ENCODE measurements around the gene SLC26A3. TPM values are rescaled to one million over a fixed set of nuclear protein-coding genes. Genes with fewer than 3 reads are reported as not detected.
"Not testable (repeated sequence)": the region's sequence is repeated elsewhere in the genome, so short reads cannot be mapped to it uniquely, and the experiment has no call there.

Gene SLC26A3
- total RNA-seq, result not detected

GRCh38 chr7:107803009-107803610 lies at the start of gene SLC26A3:
TSS of gene SLC26A3 (minus strand) at chr7:107803223. CDS start at chr7:107794509, 8,714 bp downstream.
- no peaks in the 10 kb centered on the region for H3K9me3 Mint-ChIP-seq
- no peak within 1 kb of the TSS for H3K27ac Mint-ChIP-seq
- no peak within 1 kb of the TSS for H3K4me3 Mint-ChIP-seq
- DNase-seq, result no peak
- ChIA-PET CTCF (interaction anchor here (0.7 kb wide), 1 partner anchor 26 kb away, joined by 3 read pairs; no protein-coding TSS in a partner anchor), POLR2A (no interaction called here)
- no peaks in the 10 kb centered on the region for H3K4me1 Mint-ChIP-seq
- peaks cover 9% of the 10 kb centered on the region for H3K27me3 Mint-ChIP-seq
- no peaks in the 10 kb centered on the region for H3K36me3 Mint-ChIP-seq (ENCODE audit: low read depth)

- DNase-seq, result no peak
- Mint-ChIP-seq H3K36me3 (ENCODE audit: low read depth) (no peaks in the 10 kb centered on the region), H3K4me3 (no peak overlapping the region), H3K27ac (no peak overlapping the region), H3K4me1 (peaks cover 13% of the 10 kb centered on the region), H3K27me3 (peaks cover 13% of the 10 kb centered on the region), H3K9me3 (no peaks in the 10 kb centered on the region)
- ChIA-PET CTCF (interaction anchor here (1.3 kb wide), 1 partner anchor 10 kb away, joined by 4 read pairs; no protein-coding TSS in a partner anchor), POLR2A (no interaction called here)
Observed at GRCh38 chr7:107850643-107851042, 47.6 kb upstream of the SLC26A3 start.

GRCh38 chr7:107850216-107850615 lies 47.2 kb upstream of the SLC26A3 start:
- H3K4me3 Mint-ChIP-seq, result no peak overlapping the region
- DNase-seq, result no peak
- H3K27me3 Mint-ChIP-seq, result peaks cover 12% of the 10 kb centered on the region
- ChIA-PET POLR2A (no interaction called here), CTCF (interaction anchor here (1.3 kb wide), 1 partner anchor 11 kb away, joined by 4 read pairs; no protein-coding TSS in a partner anchor)
- H3K9me3 Mint-ChIP-seq, result no peaks in the 10 kb centered on the region
- no peaks in the 10 kb centered on the region for H3K36me3 Mint-ChIP-seq (ENCODE audit: low read depth)
- no peak overlapping the region for H3K27ac Mint-ChIP-seq
- peaks cover 10% of the 10 kb centered on the region for H3K4me1 Mint-ChIP-seq

DNA sequence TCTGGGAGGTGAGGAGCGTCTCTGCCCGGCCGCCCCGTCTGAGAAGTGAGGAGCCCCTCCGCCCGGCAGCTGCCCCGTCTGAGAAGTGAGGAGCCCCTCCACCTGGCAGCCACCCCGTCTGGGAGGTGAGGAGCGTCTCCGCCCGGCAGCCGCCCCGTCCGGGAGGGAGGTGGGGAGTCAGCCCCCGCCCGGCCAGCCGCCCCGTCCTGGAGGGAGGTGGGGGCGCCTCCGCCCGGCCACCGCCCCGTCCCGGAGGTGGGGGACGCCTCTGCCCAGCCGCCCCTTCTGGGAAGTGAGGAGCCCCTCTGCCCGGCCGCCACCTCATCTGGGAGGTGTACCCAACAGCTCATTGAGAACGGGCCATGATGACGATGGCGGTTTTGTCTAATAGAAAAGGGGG lies 45.2 kb upstream of the SLC26A3 start:
- POLR2A ChIA-PET; H3K27me3 Mint-ChIP-seq; H3K36me3 Mint-ChIP-seq (ENCODE audit: low read depth); DNase-seq; H3K27ac Mint-ChIP-seq; H3K4me1 Mint-ChIP-seq; H3K9me3 Mint-ChIP-seq; H3K4me3 Mint-ChIP-seq; CTCF ChIA-PET: not testable (repeated sequence)

DNA sequence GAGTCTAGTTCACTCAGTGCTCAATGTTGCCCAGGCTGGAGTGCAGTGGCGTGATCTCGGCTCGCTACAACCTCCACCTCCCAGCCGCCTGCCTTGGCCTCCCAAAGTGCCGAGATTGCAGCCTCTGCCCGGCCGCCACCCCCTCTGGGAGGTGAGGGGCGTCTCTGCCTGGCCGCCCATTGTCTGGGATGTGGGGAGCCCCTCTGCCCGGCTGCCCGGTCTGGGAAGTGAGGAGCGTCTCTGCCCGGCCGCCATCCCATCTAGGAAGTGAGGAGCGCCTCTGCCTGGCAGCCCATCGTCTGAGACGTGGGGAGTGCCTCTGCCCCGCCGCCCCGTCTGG lies 44.8 kb upstream of the SLC26A3 start:
- H3K4me3 Mint-ChIP-seq; DNase-seq; POLR2A ChIA-PET; H3K4me1 Mint-ChIP-seq; CTCF ChIA-PET; H3K9me3 Mint-ChIP-seq; H3K27ac Mint-ChIP-seq; H3K36me3 Mint-ChIP-seq (ENCODE audit: low read depth); H3K27me3 Mint-ChIP-seq: not testable (repeated sequence)

DNA sequence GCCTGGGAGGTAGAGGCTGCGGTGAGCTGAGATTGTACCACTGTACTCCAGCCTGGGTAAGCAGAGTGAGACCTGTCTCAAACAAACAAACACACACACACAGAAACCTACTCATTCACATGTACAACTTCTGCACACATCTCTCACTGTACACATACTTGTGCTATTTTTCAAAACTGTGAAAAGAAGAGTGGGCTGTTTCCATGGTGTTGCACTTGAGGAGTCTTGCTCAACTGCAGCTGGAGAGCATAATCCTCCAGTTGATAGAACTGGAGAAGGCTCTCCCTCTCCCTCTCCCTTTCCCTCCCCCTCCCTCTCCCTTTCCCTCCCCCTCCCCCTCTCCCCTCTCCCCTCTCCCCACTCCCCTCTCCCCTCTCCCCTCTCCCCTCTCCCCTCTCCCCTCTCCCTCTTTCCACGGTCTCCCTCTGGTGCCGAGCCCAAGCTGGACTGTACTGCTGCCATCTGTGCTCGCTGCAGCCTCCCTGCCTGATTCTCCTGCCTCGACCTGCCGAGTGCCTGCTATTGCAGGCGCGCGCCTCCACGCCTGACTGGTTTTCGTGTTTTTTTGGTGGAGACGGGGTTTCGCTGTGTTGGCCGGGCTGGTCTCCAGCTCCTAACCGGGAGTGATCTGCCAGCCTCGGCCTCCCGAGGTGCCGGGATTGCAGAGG lies 44.3 kb upstream of the SLC26A3 start:
- H3K4me1 Mint-ChIP-seq, result no peaks in the 10 kb centered on the region
- H3K27ac Mint-ChIP-seq, result no peak overlapping the region
- peaks cover 9% of the 10 kb centered on the region for H3K27me3 Mint-ChIP-seq
- POLR2A ChIA-PET, result no interaction called here
- H3K4me3 Mint-ChIP-seq, result no peak overlapping the region
- no peak for DNase-seq
- CTCF ChIA-PET, result no interaction called here
- H3K36me3 Mint-ChIP-seq (ENCODE audit: low read depth), result no peaks in the 10 kb centered on the region
- no peaks in the 10 kb centered on the region for H3K9me3 Mint-ChIP-seq

- POLR2A ChIA-PET, result no interaction called here
- peaks cover 7% of the 10 kb centered on the region for H3K27me3 Mint-ChIP-seq
- H3K4me3 Mint-ChIP-seq, result no peak overlapping the region
- no peaks in the 10 kb centered on the region for H3K36me3 Mint-ChIP-seq (ENCODE audit: low read depth)
- H3K27ac Mint-ChIP-seq, result no peak overlapping the region
- no peak for DNase-seq
- CTCF ChIA-PET, result interaction anchor here (0.7 to 1.1 kb wide), 2 partner anchors 11 to 91 kb away, joined by 3 to 6 read pairs; no protein-coding TSS in a partner anchor
- no peaks in the 10 kb centered on the region for H3K9me3 Mint-ChIP-seq
- no peaks in the 10 kb centered on the region for H3K4me1 Mint-ChIP-seq
Observed at GRCh38 chr7:107846324-107846723, 43.3 kb upstream of the SLC26A3 start.

- ChIA-PET CTCF (no interaction called here), POLR2A (no interaction called here)
- Mint-ChIP-seq H3K27me3 (peaks cover 7% of the 10 kb centered on the region), H3K4me3 (no peak overlapping the region), H3K4me1 (no peaks in the 10 kb centered on the region), H3K27ac (no peak overlapping the region), H3K9me3 (peaks cover 4% of the 10 kb centered on the region), H3K36me3 (ENCODE audit: low read depth) (peaks cover 1% of the 10 kb centered on the region)
- no peak for DNase-seq
Observed at GRCh38 chr7:107843184-107843583, 40.2 kb upstream of the SLC26A3 start.

GRCh38 chr7:107842213-107842612 lies 39.2 kb upstream of the SLC26A3 start:
- no peak for DNase-seq
- Mint-ChIP-seq H3K4me3 (no peak overlapping the region), H3K27ac (no peak overlapping the region), H3K4me1 (no peaks in the 10 kb centered on the region), H3K27me3 (peaks cover 9% of the 10 kb centered on the region), H3K9me3 (peaks cover 4% of the 10 kb centered on the region), H3K36me3 (ENCODE audit: low read depth) (peaks cover 1% of the 10 kb centered on the region)
- ChIA-PET CTCF (no interaction called here), POLR2A (no interaction called here)

- H3K4me1 Mint-ChIP-seq, result no peaks in the 10 kb centered on the region
- no peak for DNase-seq
- H3K27me3 Mint-ChIP-seq, result peaks cover 4% of the 10 kb centered on the region
- no peak overlapping the region for H3K4me3 Mint-ChIP-seq
- ChIA-PET POLR2A (no interaction called here), CTCF (no interaction called here)
- H3K9me3 Mint-ChIP-seq, result peaks cover 4% of the 10 kb centered on the region
- H3K27ac Mint-ChIP-seq, result no peak overlapping the region
- H3K36me3 Mint-ChIP-seq (ENCODE audit: low read depth), result peaks cover 1% of the 10 kb centered on the region
Observed at GRCh38 chr7:107838816-107839565, 36.0 kb upstream of the SLC26A3 start.

- no peak for DNase-seq
- Mint-ChIP-seq H3K36me3 (ENCODE audit: low read depth) (peaks cover 1% of the 10 kb centered on the region), H3K4me1 (no peaks in the 10 kb centered on the region), H3K27ac (no peak overlapping the region), H3K27me3 (peaks cover 7% of the 10 kb centered on the region), H3K4me3 (no peak overlapping the region), H3K9me3 (peaks cover 4% of the 10 kb centered on the region)
- CTCF ChIA-PET, result interaction anchor here (1.0 kb wide), 1 partner anchor 32 kb away, joined by 4 read pairs; no protein-coding TSS in a partner anchor
- POLR2A ChIA-PET, result no interaction called here
Observed at GRCh38 chr7:107838024-107838601, 35.1 kb upstream of the SLC26A3 start.

DNA sequence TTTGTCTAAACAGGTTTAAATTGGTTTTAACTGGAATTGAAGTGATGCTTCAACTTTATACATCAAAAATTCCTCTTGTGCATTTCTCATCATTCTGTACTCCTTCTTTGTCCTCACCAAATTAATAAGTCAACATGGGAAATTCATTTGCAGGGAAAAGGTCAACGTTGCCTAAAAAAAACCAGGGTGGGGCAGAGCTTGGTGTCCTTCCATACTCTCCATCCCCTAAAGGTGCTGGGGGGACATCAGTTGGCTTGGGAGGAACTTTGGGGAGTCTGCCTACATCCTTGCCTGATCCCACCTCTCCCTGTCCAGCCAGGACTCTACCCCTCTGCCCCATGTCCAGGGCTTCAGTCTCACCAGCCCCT lies 34.1 kb upstream of the SLC26A3 start:
- POLR2A ChIA-PET, result interaction anchor here (0.6 kb wide), 1 partner anchor 28 kb away, joined by 7 read pairs; no protein-coding TSS in a partner anchor
- Mint-ChIP-seq H3K4me1 (no peaks in the 10 kb centered on the region), H3K27ac (no peak overlapping the region), H3K9me3 (peaks cover 4% of the 10 kb centered on the region), H3K27me3 (peaks cover 7% of the 10 kb centered on the region), H3K4me3 (no peak overlapping the region), H3K36me3 (ENCODE audit: low read depth) (peaks cover 1% of the 10 kb centered on the region)
- CTCF ChIA-PET, result no interaction called here
- DNase-seq, result no peak
